Brain microvascular endothelial cell (primary cell): ENCODE results near the gene CLDN2.

Experiments
- DNase-seq: peaks from one replicate; pipeline ENCODE4 v3.0.0-alpha.2; 2020
- H3K27ac ChIP-seq: fragments of 250-450 bp; sonication (Bioruptor Pico); 2 replicates; pipeline ENCODE4 v1.5.1; 2020; ENCODE audit warnings: mild to moderate bottlenecking, moderate library complexity
- H3K27me3 ChIP-seq: fragments of 250-450 bp; sonication (Bioruptor Pico); replicated peaks from 2 replicates; pipeline ENCODE4 v1.5.1; 2020; ENCODE audit warnings: mild to moderate bottlenecking
- H3K36me3 ChIP-seq: fragments of 250-450 bp; sonication (Bioruptor Pico); replicated peaks from 2 replicates; pipeline ENCODE4 v1.5.1; 2020; ENCODE audit warnings: mild to moderate bottlenecking
- H3K4me3 ChIP-seq: 2 replicates; pipeline ENCODE4 v1.5.1; 2011; ENCODE audit warnings: low read depth, mild to moderate bottlenecking, control low read depth, low read length, moderate library complexity
- CTCF ChIP-seq: IDR thresholded peaks from 2 replicates; pipeline ENCODE4 v1.5.1; 2011; ENCODE audit warnings: low read depth, mild to moderate bottlenecking, moderate library complexity, low read length, control low read depth, inconsistent platforms; ENCODE audit errors: missing control alignments
- in situ Hi-C: cut with HindIII; loops from 2 replicates; pipeline ENCODE4 v1.10.0; 2017; ENCODE audit warnings: low sequenced_read_pairs, low pct_ligation_motif_present

Gene CLDN2

GRCh38 chrX:106952988-106953387 is 32.8 kb downstream of the CLDN2 start:
- Histone ChIP-seq H3K36me3 (no peaks in the 10 kb centered on the region), H3K27me3 (no peaks in the 10 kb centered on the region), H3K27ac (no peak overlapping the region), H3K4me3 (no peak overlapping the region)
- in situ Hi-C loops: no loop called here
- peak; percentile 28 for TF ChIP-seq CTCF
- no peak for DNase-seq

DNA sequence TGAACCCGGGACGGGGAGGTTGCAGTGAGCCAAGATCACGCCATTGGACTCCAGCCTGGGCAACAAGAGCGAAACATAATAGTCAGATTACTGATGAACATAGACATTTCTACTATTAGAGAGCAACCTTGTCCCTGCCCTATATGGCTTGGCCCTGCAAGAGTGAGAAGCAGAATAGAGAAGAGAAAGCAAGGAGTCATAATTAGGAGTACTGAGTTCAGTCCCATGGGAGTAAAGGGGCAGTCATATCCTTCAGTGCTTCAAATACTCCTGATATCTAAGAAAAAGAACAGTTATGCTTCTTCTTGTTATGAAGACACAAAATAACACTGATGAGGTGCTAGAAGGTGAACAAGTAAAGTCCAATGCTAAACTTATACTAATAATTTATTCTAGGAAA is 33.8 kb downstream of the CLDN2 start:
- Histone ChIP-seq H3K36me3 (no peaks in the 10 kb centered on the region), H3K27ac (no peak overlapping the region), H3K4me3 (no peak overlapping the region), H3K27me3 (no peaks in the 10 kb centered on the region)
- DNase-seq: no peak
- in situ Hi-C loops: no loop called here
- no peak for TF ChIP-seq CTCF

- no peaks in the 10 kb centered on the region for H3K27me3 ChIP-seq
- TF ChIP-seq CTCF: no peak
- H3K4me3 ChIP-seq: no peak overlapping the region
- no peak overlapping the region for H3K27ac ChIP-seq
- no peaks in the 10 kb centered on the region for H3K36me3 ChIP-seq
- no peak for DNase-seq
- in situ Hi-C loops: no loop called here
Observed at GRCh38 chrX:106955004-106955772, 35.0 kb downstream of the CLDN2 start.

DNA sequence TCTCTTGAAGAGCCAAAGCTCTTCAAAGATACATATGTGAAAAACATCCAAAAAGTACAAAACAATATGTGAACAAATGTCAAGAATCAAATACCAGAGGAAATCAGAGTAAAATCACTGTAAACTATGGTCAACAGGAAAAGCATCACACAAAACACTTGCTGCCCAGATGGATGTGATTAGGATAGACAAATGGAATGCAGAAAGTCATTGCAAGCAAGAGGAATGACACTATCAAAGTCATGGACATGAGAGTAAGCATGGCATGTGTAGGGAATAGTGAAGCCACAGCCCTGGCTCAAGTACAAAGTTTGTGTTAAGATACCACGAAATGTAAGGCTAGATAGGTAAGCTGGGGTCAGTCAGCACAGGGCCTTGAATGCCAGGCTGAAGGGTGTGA is 37.7 kb downstream of the CLDN2 start:
- Histone ChIP-seq H3K27ac (no peak overlapping the region), H3K4me3 (no peak overlapping the region), H3K36me3 (peaks cover 2% of the 10 kb centered on the region), H3K27me3 (no peaks in the 10 kb centered on the region)
- TF ChIP-seq CTCF: no peak
- DNase-seq: no peak
- in situ Hi-C loops: no loop called here

GRCh38 chrX:106959901-106960300 is 39.7 kb downstream of the CLDN2 start:
- H3K27ac ChIP-seq: no peak overlapping the region
- H3K36me3 ChIP-seq: peaks cover 2% of the 10 kb centered on the region
- no peaks in the 10 kb centered on the region for H3K27me3 ChIP-seq
- H3K4me3 ChIP-seq: no peak overlapping the region
- peak; percentile 31 for DNase-seq
- TF ChIP-seq CTCF: peak; percentile 54
- in situ Hi-C loops: no loop called here

DNA sequence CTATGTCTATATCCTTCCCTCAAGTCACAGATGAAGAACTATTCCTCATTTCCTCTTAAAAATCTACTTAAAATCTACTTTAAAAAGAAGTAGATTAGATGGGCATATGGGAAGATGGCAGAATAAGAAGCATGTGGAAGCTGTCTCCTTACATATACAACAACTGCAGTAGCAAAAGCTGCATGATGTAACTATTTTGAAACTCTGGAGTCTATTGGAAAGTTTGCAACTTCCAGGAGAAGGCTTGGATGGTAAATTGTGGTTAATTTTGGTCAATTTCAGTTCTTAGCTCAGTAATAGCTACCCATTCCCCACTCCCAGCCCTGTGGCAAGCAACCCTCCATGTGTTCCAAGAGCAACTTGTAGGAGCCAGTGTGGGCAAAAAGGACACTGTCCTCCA is 42.9 kb downstream of the CLDN2 start:
- H3K4me3 ChIP-seq: no peak overlapping the region
- peaks cover 2% of the 10 kb centered on the region for H3K36me3 ChIP-seq
- H3K27me3 ChIP-seq: no peaks in the 10 kb centered on the region
- no peak for DNase-seq
- TF ChIP-seq CTCF: no peak
- no peak overlapping the region for H3K27ac ChIP-seq
- in situ Hi-C loops: no loop called here
